IPS-NIHi7 (cell line): ENCODE results near the gene DOCK1.
"Not testable (repeated sequence)": the region's sequence is repeated elsewhere in the genome, so short reads cannot be mapped to it uniquely, and the experiment has no call there.

ENCODE experiments used
- DNase-seq: peaks from one replicate; pipeline ENCODE4 v3.0.0; 2012; ENCODE audit warnings: mixed read lengths; ENCODE audit errors: extremely low spot score

Gene DOCK1

DNA sequence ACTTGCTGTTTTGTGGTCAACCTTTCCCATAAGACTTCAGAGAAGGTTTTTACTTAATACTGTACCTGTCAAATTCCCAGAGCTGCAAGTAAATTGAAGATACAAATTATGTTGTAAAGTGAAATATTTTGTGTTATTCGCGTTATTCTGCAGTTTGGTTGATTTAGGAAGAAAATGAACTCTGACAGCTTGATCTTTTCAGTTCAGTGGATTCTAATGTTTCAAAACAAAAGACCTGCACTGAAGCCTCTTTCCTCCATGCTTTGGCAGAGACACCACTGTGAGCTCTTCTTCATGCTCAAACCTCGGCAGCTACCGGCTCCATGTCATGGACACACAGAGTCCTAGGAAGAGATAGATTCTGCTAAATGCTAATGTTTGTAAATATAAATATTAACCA lies 366.8 kb downstream of the DOCK1 start:
- DNase-seq = no peak

DNA sequence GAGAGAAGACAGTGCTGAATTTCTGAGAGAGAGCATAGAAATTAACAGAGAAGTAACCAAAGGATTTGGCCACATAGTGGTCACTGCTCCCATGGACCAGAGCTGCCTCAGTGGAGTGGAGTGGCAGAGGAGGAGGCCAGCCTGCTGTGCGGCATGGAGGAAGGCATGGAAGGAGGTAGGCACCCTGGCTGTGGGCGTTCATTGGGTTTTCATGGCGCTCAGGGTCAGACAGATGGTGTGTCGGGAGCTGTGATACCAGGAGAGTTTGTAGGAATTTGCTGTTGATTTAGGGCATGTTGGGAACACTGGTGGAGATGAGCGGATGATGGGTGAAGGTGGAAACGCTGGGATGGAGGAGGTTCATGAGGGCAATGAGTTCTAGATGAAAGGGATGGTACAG lies 370.0 kb downstream of the DOCK1 start:
- no peak for DNase-seq

DNA sequence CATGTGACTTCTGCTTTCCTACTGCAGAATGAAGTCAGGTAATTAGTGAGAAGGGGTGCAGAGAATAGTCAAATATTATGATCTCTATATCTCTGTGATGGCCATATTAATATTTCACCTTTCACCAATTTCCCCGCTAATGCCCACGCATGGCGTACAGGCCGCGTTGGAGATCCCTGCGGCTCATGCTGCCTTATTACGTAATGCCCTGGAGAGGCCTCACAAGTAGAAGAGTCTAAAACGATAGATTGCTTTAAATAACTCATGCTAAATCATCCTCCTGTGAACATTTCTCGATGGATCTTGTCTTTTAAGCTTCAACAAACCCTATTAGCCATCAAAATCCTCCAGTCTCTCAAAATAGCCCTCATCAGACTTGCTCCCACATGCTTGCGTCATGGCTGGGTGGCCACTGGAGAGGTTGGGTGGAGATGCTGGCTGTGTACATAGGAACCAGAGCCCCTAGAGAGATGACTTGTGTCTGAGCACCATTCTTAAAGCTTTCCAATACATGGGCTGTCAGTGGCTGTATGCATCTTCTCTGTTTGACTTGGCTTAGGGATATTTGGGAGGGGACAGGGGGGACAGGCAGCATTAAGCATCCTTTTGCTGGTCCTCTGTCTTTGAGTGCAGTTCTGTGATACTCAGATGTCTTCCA lies 370.7 kb downstream of the DOCK1 start:
- DNase-seq = no peak

DNA sequence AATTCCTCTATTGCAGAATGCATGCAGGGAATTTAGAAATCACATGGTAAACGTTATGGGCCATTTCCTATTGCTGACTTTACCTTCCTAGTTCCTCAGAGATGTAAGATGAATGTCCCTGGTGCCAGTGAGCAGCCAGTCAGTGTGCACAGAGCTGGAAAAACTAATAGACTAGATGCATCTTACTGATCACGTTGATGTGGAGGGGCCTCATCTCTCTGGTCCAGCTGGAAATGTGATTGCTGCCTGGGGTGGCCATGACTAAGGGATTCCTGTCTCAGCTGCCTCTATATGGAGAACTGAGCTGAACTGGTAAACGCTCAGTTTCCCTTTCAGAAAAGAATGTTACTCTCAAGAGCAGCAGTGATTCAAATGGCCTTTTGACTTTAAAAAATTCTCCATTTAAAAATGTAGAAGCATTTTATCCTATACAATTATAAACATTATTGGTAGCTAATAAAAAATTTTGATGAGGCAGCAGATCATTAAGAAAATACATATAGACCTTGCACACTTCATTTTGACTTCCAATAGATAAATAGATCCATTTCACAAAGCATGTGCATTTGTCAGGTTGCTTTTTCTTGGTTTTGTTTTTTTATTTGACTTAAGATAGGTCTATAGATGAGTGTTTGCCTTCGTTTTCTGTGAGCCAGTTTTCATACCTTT lies 371.7 kb downstream of the DOCK1 start:
- no peak for DNase-seq

DNA sequence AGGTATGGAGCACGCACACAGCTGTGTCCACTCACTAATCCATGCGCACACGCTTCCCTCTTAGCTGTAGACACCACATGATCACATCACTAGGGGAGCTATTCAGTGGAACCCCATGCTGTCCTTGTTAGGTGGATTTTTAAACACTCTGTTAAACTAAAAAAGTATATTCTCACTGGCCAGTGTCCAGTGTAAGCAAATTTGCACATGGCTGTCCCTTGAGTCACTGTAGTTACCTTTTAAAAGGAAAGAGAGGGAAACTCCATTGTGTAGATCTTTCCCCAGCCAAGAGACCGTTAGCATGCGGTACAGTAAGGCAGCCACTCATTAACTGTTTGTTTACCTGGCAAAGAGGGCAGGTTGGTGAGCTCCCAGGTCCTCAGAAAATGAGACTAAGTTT lies 372.8 kb downstream of the DOCK1 start:
- DNase-seq = no peak

DNA sequence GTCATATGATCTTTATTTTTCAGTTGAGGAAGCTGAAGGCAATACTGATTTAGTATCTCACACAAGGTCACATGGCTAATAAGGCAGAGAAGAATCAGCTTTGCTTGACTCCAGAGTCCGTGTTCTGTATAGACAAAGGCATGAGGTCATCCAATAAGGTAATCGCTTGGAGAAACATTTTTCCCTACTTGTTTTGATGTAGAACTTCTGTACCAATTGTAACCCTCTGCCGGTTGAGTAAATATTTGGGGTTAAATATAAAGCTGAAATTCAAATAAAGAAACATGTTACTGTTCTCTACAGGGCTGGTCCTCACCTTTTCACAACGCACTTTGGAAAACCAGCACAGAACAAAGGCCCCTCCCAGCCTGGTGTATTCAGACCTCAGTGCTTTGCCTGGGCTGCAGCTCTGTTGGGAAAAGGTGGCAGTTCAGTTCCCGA lies 374.1 kb downstream of the DOCK1 start:
- DNase-seq = no peak

DNA sequence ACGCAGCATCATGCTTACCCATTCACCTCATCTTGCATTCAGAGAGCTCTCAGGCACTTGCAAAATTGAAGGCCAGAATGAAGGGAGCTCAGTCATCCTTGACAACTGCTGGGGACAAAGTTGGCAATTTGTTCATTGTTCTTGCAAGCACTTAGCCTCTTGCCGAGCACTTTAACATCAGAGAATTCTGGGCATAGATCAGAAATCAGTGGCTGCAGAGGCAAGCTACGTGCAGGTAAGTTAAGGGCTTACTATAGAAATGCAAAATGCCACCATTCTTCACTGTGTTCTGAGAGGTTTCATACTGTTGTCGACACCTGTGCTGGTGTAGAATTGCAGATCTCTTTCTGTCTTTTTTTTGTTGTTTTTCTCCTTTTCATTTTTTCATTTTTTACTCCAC lies 375.2 kb downstream of the DOCK1 start:
- DNase-seq = no peak

DNA sequence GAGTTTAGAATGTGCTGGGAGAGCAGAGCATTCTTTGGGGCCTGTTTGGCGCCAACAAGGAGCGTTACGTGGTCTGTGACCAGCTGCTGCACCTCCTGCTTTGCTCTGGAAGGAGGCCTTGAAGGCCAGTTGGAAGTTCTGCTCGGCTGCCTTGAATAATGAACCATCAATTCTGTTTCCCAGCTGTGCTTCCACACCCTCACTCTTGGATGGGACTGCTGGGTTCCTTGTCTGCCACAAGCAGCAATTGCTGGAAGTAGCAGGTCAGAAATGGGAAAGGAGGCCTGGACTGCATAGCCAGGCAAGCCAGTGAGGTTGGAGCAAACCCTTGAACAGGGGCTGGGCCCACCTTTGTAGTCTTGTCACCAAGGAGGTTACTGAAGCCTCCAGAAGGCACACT lies 377.8 kb downstream of the DOCK1 start:
- DNase-seq = no peak

DNA sequence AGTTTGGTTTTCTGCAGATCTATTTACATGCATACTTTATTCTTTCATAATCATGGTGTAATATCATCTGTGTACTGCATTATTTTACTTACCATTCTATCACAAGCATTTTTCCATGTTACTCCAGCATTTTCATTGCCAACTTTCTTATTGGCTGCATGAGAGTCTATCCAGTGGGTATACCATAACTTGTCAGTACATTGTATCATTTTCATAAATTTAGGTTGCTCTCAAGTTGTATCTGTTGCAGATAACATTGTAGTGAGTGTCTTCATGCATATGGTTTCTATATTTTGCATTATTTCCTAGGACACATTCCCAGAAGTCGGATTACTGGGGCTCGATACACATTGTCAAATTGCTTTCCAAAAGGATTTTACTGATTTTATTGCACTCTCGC lies 378.3 kb downstream of the DOCK1 start:
- DNase-seq = no peak

DNA sequence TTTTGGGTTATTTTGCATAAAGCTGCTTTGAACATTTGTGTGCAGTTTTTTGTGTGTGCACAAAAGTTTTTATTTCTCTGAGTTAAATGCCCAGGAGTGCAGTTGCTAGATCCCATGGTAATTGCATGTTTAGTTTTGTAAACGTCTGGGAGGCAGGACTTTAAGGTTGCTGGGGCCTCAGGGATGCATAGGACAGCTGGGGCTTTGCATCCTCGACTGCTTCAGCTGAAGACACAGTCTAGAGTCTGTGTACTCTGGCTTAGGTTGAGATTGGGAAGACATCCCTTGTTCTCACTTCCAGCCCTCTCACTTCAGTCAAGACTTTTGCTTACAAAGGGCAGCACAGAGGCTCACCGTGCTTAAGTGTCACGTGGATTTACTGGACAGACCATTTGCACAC lies 385.6 kb downstream of the DOCK1 start:
- DNase-seq = no peak

DNA sequence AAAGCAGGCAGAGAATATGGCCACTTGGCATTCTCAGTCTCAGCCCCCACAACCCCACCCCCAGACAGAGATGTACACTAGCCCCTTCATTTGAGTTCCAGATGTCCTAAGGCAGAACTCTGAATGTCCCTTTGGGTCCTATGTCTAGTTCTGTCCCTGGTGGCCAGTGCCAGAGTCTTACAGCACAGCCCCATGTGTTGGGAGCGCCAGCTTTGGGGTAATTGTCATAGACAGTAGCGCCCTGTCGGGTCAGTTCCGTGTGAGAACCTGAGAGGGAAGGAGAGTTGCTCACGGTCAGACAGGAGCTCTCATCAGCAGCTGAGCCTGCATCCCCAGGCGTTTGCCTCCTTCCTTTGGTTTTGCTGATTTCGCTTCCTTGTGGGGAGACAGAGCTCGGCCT lies 386.1 kb downstream of the DOCK1 start:
- no peak for DNase-seq

DNA sequence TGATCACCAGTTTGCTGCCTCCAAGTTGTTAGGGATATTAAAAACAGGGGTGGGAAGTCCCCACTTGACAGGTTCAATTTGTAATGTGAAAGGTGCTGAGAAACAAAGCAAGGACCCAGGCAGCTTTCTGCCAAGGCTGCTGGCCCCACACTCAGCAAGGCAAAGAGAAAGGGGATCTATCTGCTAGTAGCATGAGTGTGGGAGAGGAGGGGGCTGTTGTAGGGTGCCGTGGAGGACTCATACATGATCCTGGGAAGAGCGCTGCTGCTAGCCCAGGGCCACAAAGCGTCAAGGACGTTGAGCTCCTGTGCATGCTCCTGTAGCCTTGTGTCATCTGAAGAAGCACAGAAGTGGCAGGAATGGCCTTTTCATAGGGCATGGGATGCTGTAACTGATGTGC lies 387.7 kb downstream of the DOCK1 start:
- no peak for DNase-seq

DNA sequence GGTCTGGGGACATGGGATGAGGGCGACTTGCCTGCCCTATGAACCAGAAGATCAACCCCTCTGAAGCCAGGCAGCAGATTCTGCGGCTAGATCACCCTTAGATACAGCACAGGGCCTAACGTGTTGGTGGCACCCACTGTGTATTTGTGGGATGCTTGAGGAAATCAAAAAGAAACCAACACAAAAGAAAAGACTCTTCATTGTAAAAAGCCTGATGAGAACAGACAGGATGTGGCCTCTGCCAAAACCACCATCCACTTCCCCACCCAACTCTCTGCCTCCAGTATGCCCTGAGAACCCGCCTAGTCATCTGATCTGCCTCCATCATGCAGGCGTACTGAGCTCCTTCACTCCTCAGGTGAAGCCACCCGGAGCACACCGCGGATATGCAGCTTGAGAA lies 388.4 kb downstream of the DOCK1 start:
- DNase-seq = no peak

DNA sequence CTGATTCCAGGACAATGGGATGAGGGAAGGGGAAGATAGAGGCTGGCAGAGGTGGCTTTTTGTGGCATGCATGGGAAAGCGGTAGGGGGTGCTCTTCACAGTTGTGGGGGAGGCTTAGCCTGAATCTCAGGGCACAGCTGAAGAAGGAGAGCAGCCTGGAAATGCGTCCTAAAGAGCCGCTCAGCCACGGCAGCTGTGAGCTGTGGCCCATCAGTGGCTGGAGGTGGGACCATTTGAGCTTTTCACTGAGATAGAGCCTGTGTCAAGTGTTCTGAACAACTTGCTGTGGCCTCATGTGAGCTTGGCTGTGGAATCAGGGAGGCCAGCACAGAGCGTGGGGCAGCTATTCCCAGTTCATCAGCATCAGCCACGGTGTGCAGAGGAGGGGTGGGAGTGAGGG lies 391.5 kb downstream of the DOCK1 start:
- no peak for DNase-seq

DNA sequence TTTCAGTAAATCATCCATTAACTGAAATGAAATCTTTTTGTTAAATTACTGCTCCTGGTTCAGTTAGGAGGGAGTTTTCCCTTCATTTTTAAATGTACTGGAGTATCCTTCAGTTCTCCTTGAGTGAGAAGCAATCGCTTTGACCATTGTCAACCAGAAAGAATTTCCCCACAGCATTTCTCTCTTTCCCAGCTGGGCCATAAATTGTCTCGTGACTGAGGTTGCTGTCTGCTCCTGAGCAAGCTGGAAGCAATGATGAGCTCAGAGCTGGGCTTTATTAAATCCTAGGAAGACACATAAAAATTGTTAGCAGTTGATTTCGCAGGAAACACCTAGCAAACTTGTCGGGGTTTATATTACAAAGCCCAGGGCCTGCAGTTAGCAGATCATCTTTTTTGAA lies 393.2 kb downstream of the DOCK1 start:
- DNase-seq = no peak

DNA sequence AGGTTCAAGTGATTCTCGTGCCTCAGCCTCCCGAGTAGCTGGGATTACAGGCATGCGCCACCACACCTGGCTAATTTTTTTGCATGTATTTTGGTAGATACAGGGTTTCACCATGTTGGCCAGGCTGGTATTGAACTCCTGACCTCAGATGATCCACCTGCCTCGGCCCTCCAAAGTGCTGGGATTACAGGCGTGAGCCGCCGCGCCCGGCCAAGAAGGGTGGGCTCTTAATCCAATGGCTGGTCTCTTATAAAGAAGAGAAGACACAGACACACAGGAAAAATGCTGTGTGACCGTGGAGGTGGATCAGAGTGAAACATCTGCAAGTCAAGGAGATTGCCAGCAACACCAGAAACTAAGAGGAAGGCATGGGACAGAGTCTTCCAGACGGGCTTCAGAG lies 394.0 kb downstream of the DOCK1 start:
- DNase-seq = not testable (repeated sequence)

DNA sequence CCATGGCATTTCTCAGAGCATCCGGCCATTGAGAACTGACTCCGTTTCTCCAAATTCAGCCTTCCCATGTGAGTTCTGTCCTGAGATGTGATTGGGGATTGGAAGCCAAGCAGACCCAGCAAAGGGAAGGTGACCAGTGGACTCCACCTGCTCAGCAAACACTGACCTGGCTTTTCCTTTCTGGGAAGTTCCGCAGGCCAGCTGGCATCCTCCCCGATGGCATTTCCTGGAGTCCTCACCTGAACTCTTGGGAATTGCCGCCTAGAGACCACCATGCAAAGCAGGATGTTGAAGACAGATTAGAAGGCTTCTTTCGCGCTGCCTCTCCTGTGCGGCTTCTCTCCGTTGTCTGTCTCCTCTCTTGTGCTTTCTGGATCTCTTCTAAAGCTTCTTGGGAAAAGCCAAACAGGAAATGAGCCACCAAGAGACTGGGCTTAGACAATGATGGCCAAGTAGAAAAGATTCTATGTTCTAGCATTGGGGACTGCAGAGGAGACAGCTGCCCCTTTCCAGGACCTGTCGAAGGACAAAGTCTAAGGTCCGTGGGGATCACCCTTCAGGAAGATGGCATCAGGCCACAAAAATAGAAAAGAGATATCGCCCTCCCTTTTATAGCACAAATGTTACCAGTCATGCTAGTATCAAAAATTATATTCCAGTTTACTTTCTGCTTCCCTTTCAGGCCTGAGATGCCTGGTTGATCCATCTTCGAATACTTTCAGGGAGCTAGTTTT lies 394.9 kb downstream of the DOCK1 start:
- DNase-seq = no peak

DNA sequence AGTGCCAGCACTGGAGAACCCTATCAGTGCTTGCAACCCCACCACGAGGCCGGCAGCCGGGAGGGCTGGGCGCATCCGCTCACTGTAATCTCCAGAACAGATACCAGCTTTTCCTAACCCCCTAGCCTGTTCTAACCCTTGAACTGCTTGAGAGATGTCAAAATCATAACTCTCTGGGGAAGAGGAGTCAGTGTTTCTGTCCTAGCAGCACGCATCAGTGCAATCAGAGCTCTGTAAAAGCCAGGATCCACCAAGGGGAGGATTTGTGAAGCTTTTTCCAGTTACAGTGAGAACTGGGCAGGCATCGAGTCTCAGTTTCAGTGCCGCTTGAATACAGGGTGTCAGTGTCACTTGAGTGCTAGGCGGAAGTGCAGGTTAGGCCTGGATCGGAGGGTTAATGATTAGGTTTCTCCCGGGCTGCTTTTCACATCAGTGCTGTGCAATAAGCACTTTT lies 395.7 kb downstream of the DOCK1 start:
- no peak for DNase-seq

DNA sequence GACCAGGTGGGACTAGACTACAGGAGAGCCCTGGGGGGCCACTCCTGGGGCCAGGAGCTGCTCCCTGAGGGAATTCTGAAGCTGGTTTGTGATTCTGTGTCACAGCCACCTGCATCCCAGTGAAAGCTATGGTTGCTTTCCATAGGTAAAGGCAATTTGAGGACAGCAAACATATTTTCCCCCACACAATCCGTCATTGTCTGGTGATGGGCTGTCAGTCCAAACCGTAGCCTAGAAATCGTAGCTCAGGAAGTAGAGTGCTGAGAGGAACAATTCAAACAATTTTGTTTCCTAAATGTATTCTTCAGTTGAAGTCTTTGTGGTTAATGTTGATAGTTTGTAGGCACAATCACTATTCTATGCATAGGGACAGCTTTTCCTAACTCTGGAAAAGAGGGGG lies 397.1 kb downstream of the DOCK1 start:
- no peak for DNase-seq

DNA sequence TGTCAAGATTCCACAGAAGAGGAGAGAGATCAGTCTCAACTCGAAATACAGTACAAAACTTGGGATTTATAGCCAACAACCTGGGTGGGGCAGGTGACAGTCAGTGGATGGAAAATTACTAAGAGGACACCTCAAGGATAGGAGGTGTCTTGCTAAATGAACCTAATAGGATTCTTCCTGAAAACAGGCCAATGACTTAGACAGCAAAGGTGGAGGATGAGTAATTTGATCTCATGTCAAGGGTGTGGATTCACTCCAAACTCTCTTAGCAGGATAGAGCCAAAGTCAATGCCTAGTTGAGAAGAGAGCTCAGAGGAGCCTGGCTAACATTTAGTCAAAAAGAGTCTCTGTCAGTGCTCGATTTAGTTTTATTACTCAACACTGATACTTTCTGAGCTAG lies 397.9 kb downstream of the DOCK1 start:
- DNase-seq = no peak

DNA sequence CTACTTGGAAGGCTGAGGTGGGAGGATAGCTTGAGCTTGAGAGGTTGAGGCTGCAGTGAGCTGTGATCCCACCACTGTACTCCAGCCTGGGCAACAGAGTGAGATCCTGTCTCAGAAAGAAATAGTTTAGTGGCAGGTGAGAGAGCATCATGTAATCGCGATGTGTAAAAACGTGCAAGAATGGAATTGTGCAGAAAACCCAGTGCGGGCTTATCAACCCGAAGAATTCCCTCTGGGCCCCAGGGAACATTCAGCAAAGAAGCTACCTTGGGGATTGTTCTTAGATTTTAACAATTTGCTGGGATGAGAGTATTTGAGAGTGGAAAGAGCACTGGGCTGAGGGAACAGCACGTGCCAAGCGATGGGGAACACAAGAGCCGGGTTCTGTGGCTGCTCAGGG lies 398.5 kb downstream of the DOCK1 start:
- DNase-seq = no peak

DNA sequence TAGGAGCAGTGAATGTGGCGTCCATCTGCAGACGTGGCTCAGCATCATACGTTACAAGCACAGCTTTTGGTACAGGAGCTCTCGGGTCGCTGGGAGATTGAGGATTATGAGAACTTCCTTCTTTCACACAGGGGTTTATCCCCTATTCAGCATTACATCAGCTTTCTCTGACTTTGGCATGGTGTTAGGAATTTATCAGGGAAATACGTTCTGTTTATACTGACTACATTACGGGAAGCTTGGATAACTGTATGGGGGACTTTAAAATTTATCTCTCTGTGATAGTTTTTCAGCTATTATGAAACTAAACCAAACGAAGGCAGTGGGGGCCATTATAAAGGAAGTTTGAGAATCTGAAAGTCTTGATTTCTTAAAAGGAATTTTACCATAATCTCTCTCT lies 401.3 kb downstream of the DOCK1 start:
- no peak for DNase-seq

DNA sequence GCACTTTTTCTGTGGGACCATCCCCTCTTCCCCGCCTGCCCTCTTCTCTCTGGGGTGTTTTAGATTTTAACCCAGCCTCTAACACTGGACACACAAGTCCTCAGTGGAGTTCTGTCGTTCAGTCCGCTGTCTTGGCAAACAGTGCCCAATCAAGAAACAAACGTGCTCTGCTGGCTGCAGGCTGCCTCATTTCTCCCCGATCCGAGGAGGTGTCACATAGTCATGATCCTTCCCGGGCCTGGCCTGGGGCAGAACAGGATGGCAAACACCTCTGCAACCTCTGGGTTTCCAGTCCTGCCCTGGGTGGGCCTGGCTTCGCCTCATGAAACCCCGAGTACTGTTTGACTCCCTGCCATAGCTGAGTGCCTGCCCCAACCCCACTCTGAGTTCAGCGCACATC lies 402.1 kb downstream of the DOCK1 start:
- DNase-seq = no peak
